Skeletal muscle satellite cell (primary cell): Measurements from ENCODE around the gene GOLGA6D. TPM values are rescaled to one million over a fixed set of nuclear protein-coding genes. Genes with fewer than 3 reads are reported as not detected.
"Not testable (repeated sequence)": the region's sequence is repeated elsewhere in the genome, so short reads cannot be mapped to it uniquely, and the experiment has no call there.

Source experiments
- H3K27me3 ChIP-seq: 2 replicates; pipeline ENCODE4 v1.7.0; 2013; ENCODE audit warnings: low read length; ENCODE audit not compliant: control insufficient read depth, insufficient read depth
- H3K36me3 ChIP-seq: 2 replicates; pipeline ENCODE4 v1.7.0; 2013; ENCODE audit warnings: mild to moderate bottlenecking, control low read depth, low read length; ENCODE audit not compliant: insufficient read depth
- H3K4me1 ChIP-seq: 2 replicates; pipeline ENCODE4 v1.7.0; 2013; ENCODE audit warnings: low read length; ENCODE audit not compliant: control insufficient read depth, insufficient read depth
- H3K4me2 ChIP-seq: 2 replicates; pipeline ENCODE4 v1.7.0; 2013; ENCODE audit warnings: mild to moderate bottlenecking, low read length
- H3K4me3 ChIP-seq: 2 replicates; pipeline ENCODE4 v1.7.0; 2013; ENCODE audit warnings: low read length
- H3K9ac ChIP-seq: 2 replicates; pipeline ENCODE4 v1.7.0; 2013; ENCODE audit warnings: mild to moderate bottlenecking, low read depth, low read length, moderate library complexity
- H3K9me3 ChIP-seq: replicated peaks from 2 replicates; pipeline ENCODE4 v1.7.0; 2013; ENCODE audit warnings: mild to moderate bottlenecking, control low read depth, low read length
- total RNA-seq: library from RNA; depleted of rRNA; stranded (reverse); fragments of >200 nt; gene quantifications from 2 replicates; pipeline ENCODE4 v1.2.3, GENCODE V29; 2012; rRNA removed

The GOLGA6D gene, protein sequence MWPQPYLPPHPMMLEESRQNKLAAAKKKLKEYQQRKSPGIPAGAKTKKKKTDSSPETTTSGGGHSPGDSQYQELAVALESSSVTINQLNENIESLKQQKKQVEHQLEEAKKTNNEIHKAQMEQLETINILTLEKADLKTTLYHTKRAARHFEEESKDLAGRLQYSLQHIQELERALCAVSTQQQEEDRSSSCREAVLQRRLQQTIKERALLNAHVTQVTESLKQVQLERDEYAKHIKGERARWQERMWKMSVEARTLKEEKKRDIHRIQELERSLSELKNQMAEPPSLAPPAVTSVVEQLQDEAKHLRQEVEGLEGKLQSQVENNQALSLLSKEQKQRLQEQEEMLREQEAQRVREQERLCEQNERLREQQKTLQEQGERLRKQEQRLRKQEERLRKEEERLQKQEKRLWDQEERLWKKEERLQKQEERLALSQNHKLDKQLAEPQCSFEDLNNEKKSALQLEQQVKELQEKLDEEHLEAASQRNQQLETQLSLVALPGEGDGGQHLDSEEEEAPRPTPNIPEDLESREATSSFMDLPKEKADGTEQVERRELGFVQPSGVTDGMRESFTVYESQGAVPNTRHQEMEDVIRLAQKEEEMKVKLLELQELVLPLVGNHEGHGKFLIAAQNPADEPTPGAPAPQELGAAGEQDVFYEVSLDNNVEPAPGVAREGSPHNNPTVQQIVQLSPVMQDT
- total RNA-seq: not detected in 2 replicates

DNA sequence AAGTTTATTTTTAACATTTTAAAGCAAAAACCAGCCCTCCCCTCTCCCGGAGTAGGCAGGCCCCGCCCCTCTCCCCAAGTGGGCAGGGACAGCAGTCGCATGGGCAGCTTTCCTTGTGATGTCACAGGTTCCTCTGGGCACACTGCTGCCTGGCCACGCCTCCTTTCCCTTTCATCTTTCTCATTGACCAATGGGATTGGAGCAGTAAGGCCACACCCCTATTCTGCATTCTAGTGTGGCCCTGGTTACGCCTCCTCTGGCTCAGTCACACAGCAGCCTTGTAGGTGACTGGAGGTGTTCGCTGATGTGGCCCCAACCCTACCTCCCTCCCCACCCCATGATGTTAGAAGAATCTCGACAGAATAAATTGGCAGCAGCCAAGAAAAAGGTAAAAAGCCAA lies at the start of gene GOLGA6D:
Gene GOLGA6D (plus strand): TSS at position 264 of the 400 bp plus-strand sequence. CDS start 41 bp downstream, at position 305.
- not testable (repeated sequence) for H3K27me3 ChIP-seq, H3K9me3 ChIP-seq, H3K9ac ChIP-seq, H3K4me2 ChIP-seq, H3K4me1 ChIP-seq, H3K4me3 ChIP-seq, H3K36me3 ChIP-seq

- Histone ChIP-seq H3K9me3 (no peaks in the 10 kb centered on the region), H3K4me3 (no peak overlapping the region), H3K27me3 (peaks cover 80% of the 10 kb centered on the region), H3K4me1 (no peaks in the 10 kb centered on the region), H3K9ac (no peak overlapping the region), H3K36me3 (no peaks in the 10 kb centered on the region), H3K4me2 (no peak overlapping the region)
These were observed 49.0 kb upstream of the GOLGA6D start for GRCh38 chr15:75233504-75234190.

- Histone ChIP-seq H3K9ac (no peak overlapping the region), H3K4me1 (no peaks in the 10 kb centered on the region)
These were observed 48.3 kb upstream of the GOLGA6D start for GRCh38 chr15:75234191-75234810.

GRCh38 chr15:75235051-75235673 lies 47.5 kb upstream of the GOLGA6D start:
- Histone ChIP-seq H3K36me3 (no peaks in the 10 kb centered on the region), H3K4me3 (no peak overlapping the region), H3K4me2 (no peak overlapping the region), H3K9me3 (no peaks in the 10 kb centered on the region), H3K4me1 (no peaks in the 10 kb centered on the region), H3K9ac (no peak overlapping the region), H3K27me3 (peaks cover 87% of the 10 kb centered on the region)

More at GRCh38 chr15:75234191-75234810, 48.3 kb upstream of the GOLGA6D start:
- H3K4me3 ChIP-seq: no peak overlapping the region
- no peaks in the 10 kb centered on the region for H3K9me3 ChIP-seq
- H3K4me2 ChIP-seq: no peak overlapping the region
- H3K27me3 ChIP-seq: peaks cover 85% of the 10 kb centered on the region
- H3K36me3 ChIP-seq: no peaks in the 10 kb centered on the region

DNA sequence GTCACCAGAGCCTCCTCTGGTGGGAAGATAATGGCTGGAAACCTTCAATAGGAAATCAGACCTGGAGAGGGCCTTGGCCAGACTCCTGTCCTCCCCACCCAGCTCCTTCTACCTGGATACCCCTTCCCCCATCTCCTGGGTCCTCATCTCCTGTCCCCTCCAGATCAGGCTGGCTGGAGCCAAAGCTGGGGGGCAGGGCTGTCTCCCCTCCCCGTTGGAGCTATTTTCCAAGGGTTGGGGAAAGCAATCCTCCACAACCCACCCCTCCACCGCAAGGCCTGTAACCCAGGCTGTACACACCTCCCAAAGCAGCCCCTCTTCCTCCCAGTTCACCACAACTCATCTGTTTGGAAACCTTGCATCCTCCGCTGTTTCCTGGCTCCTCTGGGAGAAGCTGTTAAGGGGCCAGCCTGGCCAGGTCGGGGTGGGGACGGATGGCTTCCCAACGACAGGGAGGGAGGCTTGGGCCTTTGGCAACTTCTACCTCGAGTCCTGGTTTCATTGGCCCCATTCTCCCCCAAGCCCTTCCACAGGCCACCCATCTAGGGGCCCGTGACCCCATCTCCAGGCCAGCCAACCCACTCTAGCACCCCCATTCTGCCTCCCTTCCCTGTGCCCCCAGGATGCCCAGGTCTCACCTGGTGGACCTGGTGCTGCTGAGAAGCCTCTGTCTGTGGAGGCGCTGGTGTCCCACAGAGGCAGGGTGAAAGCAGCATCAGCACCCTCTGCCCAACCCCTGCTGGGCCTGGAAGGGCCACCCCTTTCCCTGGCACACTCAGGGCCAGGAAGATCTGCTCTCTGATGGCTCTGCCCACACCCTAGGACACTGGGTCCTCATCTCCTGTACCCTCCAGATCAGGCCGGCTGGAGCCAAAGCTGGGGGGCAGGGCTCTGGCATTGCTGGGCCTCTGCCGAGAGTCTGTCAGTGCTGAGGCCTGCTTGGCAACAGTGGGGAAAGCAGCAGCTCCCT lies 46.6 kb upstream of the GOLGA6D start:
- H3K9me3 ChIP-seq: no peaks in the 10 kb centered on the region
- H3K27me3 ChIP-seq: peaks cover 88% of the 10 kb centered on the region
- H3K4me3 ChIP-seq: no peak overlapping the region
- no peaks in the 10 kb centered on the region for H3K36me3 ChIP-seq
- H3K9ac ChIP-seq: no peak overlapping the region
- no peak overlapping the region for H3K4me2 ChIP-seq
- H3K4me1 ChIP-seq: no peaks in the 10 kb centered on the region

DNA sequence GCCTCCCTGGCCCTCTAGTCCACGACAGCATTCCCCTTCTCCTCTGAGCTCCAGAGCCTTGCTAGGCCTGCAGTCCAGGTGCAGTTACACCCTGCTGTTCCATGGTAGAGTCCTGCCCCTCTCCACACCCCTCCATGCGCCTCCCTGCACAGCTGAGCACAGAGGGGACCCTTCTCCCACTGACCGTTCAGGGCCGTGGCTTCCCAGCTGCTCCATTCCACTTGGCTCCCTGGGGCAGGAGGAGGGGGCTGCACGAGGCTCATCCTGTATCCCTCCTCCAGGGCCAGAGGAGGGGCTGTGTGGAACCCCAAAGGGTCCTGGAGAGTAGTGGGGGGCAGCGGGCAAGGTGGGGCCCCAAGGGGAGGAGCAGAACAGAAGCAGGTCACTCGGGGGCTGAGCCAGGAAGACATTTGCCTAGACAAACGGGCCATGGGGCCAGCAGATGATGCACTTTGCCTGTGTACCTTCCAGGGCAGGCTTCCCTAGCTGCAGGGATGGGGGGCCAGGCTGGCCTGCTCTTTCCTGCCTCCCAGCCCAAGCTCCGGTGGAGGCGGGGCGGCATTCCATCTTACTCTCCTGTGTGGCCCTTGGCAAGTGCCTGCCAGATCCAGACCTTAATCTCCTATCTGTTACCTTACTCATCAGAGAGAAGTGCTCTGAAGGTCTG lies 45.2 kb upstream of the GOLGA6D start:
- Histone ChIP-seq H3K9me3 (no peaks in the 10 kb centered on the region), H3K36me3 (no peaks in the 10 kb centered on the region), H3K4me1 (no peaks in the 10 kb centered on the region), H3K4me3 (no peak overlapping the region), H3K4me2 (no peak overlapping the region), H3K9ac (no peak overlapping the region), H3K27me3 (peaks cover 78% of the 10 kb centered on the region)

GRCh38 chr15:75238150-75238549 lies 44.5 kb upstream of the GOLGA6D start:
- H3K4me2 ChIP-seq: no peak overlapping the region
- no peaks in the 10 kb centered on the region for H3K4me1 ChIP-seq
- H3K4me3 ChIP-seq: no peak overlapping the region
- H3K36me3 ChIP-seq: no peaks in the 10 kb centered on the region
- no peak overlapping the region for H3K9ac ChIP-seq
- H3K9me3 ChIP-seq: no peaks in the 10 kb centered on the region
- H3K27me3 ChIP-seq: peaks cover 72% of the 10 kb centered on the region

DNA sequence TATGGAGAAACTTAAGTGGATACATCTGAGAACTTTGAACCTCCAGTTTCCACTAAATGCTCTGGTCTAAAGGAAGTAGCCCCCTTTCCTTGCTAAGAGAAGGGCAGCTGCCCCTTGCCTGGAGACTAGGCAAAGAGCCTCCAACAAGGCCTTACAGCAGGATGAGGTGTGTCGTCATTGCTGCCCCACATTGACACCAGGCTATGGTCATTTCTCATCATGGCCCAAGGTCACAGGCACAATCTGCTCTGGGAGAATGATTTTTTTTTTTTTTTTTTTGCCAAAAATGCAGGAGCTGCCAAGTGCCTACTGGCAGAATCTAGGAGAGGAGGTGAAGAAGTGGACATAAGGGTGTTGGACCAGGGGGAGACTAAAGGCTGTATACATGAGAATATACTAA lies 36.9 kb upstream of the GOLGA6D start:
- H3K4me1 ChIP-seq, H3K36me3 ChIP-seq, H3K9me3 ChIP-seq, H3K4me3 ChIP-seq, H3K9ac ChIP-seq, H3K4me2 ChIP-seq: not testable (repeated sequence)
- peaks cover 65% of the 10 kb centered on the region for H3K27me3 ChIP-seq

DNA sequence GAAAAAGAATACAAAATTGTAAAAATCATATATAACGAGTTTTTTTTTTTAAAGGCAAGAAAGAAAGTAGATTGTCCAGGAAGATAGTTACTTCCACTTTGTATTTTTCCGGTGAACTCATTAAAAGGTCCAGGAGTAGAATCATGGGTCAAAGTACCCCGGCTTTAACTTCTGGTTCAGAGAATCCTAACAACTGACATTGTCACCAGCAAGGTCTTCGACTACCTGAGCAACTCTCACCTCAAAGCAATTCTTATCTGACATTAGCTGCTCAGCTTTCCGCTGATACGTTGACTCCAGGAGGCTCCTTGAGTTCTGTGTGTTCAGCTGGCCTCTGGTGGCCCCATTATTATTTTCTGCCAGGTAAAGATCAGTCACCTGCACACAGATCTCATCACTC lies 33.6 kb upstream of the GOLGA6D start:
- not testable (repeated sequence) for H3K4me1 ChIP-seq, H3K4me2 ChIP-seq, H3K9ac ChIP-seq, H3K36me3 ChIP-seq, H3K9me3 ChIP-seq, H3K4me3 ChIP-seq
- peaks cover 74% of the 10 kb centered on the region for H3K27me3 ChIP-seq

- no peaks in the 10 kb centered on the region for H3K9me3 ChIP-seq
- H3K4me2 ChIP-seq: no peak overlapping the region
- H3K4me1 ChIP-seq: no peaks in the 10 kb centered on the region
- no peak overlapping the region for H3K4me3 ChIP-seq
- no peaks in the 10 kb centered on the region for H3K36me3 ChIP-seq
- H3K27me3 ChIP-seq: peaks cover 70% of the 10 kb centered on the region
- no peak overlapping the region for H3K9ac ChIP-seq
These were observed 32.9 kb upstream of the GOLGA6D start for GRCh38 chr15:75249726-75250125.
